Esophagus squamous epithelium (tissue), 4 donors: ENCODE data around the gene PLCB4.

ENCODE experiments used
- CTCF ChIP-seq, 6 experiments: fragments of 450-650 bp in 4 of 6; fragments of 200-600 bp in 2 of 6; sonication (generic) in 2 of 6; IDR thresholded peaks; one replicate each; pipeline ENCODE4 v1.5.1; 2016 to 2019; ENCODE audit warnings: antibody characterized with exemption in 6 of 6, mild to moderate bottlenecking in 4 of 6, moderate library complexity in 4 of 6
- POLR2A ChIP-seq, 4 donors: fragments of 450-650 bp; IDR thresholded peaks; one replicate each; pipeline ENCODE4 v1.6.1; 2017; ENCODE audit warnings: antibody characterized with exemption in 4 of 4, mild to moderate bottlenecking in 4 of 4, moderate library complexity in 3 of 4

GRCh38 chr20:9518576-9519175, 449.8 kb downstream of the PLCB4 start:
- no peak for TF ChIP-seq CTCF (IDR thresholded peaks at IDR 0.05)
- no peak for TF ChIP-seq POLR2A (IDR thresholded peaks at IDR 0.05)
